Spinal cord (tissue), 10 donors: ENCODE measurements around the gene RIN1. TPM values are rescaled to one million over a fixed set of nuclear protein-coding genes. Genes with fewer than 3 reads are reported as not detected.
"Not testable (repeated sequence)": the region's sequence is repeated elsewhere in the genome, so short reads cannot be mapped to it uniquely, and the experiment has no call there.

Experiments
- DNase-seq, 6 donors: peaks; one replicate each; pipeline versions ENCODE4 v3.0.0 to v3.0.0-alpha.2; 2013 to 2015; ENCODE audit warnings: low spot score in 6 of 6, low read depth in 4 of 6
- H3K27ac ChIP-seq: one replicate; pipeline ENCODE4 v1.5.1; 2013; ENCODE audit warnings: low read depth, low read length, control low read depth
- H3K27me3 ChIP-seq: one replicate; pipeline ENCODE4 v1.6.1; 2013; ENCODE audit warnings: low read length; ENCODE audit not compliant: control insufficient read depth, insufficient read depth
- H3K36me3 ChIP-seq: one replicate; pipeline ENCODE4 v1.6.1; 2013; ENCODE audit warnings: low read length; ENCODE audit not compliant: control insufficient read depth, insufficient read depth
- H3K4me1 ChIP-seq: one replicate; pipeline ENCODE4 v1.6.1; 2013; ENCODE audit warnings: low read length; ENCODE audit not compliant: control insufficient read depth, insufficient read depth
- H3K4me3 ChIP-seq: one replicate; pipeline ENCODE4 v1.5.1; 2013; ENCODE audit warnings: low read depth, low read length, control low read depth
- H3K9me3 ChIP-seq: one replicate; pipeline ENCODE4 v1.6.1; 2013; ENCODE audit warnings: low read length; ENCODE audit not compliant: control insufficient read depth, insufficient read depth
- WGBS: methylation state at CpG from one replicate; pipeline ENCODE4 v1.1.5; 2013; ENCODE audit warnings: missing lambda C conversion rate; ENCODE audit not compliant: insufficient coverage; 5-methylcytosine and 5-hydroxymethylcytosine counted together
- polyA plus RNA-seq, 2 donors: library from polyadenylated mRNA; unstranded; fragments of 120-200 nt; gene quantifications; one replicate each; pipeline ENCODE4 v1.2.1, GENCODE V29; 2013; ENCODE audit not compliant: insufficient read length in 2 of 2
- total RNA-seq, 2 donors: library from RNA; depleted of rRNA in 1 of 2; stranded (reverse); fragments of 120-200 nt in 1 of 2; fragments of >200 nt in 1 of 2; gene quantifications; one replicate each; pipeline versions ENCODE4 v1.2.3 to v1.2.4, GENCODE V29; 2013 to 2014
- donor health status: healthy.

Gene RIN1
- total and polyA plus RNA-seq, 4 donors = 0.79 to 3.2 (median 2.3) TPM

DNA sequence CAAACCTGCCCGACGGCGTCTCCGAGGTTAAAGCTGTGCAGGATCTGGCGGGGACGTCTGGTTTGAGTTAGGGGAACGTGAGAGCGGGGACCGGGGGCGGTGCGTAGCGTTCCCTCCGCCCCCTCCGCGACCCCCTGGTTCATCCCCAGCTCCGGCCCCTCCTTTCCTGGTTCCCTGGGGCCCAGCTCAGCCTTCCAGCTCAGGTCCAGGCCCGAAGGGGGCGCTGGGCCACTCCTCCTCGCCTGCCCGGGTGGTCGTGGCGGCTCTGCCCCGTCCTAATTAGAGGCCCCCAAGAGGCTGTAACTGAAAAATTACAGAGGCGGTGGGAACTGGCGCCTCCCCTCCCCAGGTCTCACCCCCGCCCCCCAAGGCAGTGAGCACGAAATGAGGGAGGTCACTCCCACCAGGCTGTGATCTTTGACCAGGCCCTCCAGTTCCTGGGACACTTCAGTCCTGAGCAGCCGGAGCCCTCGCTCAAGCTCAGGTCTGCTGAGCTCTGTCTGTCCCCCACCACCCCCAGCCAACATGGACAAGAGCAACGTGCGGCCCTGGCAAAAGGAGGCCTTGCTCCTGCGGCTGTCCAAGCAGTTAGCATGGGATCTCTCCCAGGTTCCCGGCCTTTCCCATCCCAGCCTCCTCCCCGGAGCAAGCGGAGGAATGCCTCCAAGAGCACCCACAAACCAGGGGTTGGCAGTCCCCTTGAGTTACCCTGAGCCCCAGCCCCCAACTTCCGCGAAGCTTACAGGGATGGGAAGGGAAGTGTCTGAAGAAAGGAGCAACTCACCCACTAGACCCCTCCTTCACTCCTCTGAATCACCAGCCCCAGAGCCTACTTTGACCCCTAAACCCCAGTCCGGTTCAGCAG lies 22.7 kb downstream of the RIN1 start:
- peak overlapping the region; percentile 97 for H3K27ac ChIP-seq
- H3K9me3 ChIP-seq = no peaks in the 10 kb centered on the region
- DNase-seq = no peak
- peaks cover 53% of the 10 kb centered on the region for H3K4me1 ChIP-seq
- 8% methylated on average over 30 of the region's 38 CpGs for WGBS
- no peaks in the 10 kb centered on the region for H3K27me3 ChIP-seq
- H3K36me3 ChIP-seq = peaks cover 4% of the 10 kb centered on the region
- peak overlapping the region; percentile 45 for H3K4me3 ChIP-seq

DNA sequence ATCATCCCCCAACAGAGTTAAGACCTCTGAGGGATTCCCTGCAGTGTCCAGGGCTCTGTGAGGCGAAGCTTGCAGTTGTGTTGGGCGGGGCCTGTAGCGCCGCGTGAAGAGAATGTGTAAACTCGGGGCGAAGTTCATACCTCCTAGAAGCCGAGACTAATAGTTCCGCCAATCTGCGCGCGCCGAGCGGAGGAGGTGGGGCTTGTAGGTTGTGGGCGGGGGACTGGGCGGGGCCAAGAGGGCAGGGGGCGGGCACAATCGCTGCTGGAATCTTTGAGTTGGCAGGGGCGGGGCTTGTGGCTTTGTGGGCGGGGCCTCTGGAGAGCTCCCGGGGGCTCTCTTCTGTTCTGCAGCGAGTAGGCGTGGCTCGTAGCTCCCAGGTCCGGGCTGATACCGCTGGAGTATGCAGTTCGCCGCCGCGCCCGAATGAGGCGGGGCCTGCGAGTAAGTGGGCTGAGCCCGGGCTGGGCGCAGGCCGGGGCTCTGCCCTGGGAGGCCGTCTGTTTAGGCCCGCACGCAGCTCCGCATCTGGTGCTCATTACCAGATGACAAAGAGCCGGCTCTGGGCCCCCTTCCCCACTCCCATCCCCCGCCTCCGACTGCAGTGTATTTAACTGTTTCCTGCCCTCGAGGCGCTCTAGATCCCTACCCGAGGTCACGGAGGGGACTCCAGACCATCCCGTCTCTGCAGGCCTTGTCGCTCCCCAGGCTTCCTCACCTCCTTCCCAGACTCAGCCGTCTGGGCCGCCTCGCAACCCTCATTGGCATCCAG lies 23.5 kb downstream of the RIN1 start:
- H3K4me3 ChIP-seq = peak overlapping the region; percentile 75
- WGBS = under 1% methylated on average over 48 of the region's 52 CpGs
- H3K36me3 ChIP-seq = peaks cover 4% of the 10 kb centered on the region
- H3K4me1 ChIP-seq = peaks cover 44% of the 10 kb centered on the region
- H3K9me3 ChIP-seq = no peaks in the 10 kb centered on the region
- no peaks in the 10 kb centered on the region for H3K27me3 ChIP-seq
- peak overlapping the region; percentile 97 for H3K27ac ChIP-seq
- DNase-seq = peak; percentile 82 to 98 (median 88)

GRCh38 chr11:66311965-66312548 lies 24.2 kb downstream of the RIN1 start:
- Histone ChIP-seq H3K27me3 (no peaks in the 10 kb centered on the region), H3K9me3 (no peaks in the 10 kb centered on the region), H3K4me3 (peak overlapping the region; percentile 75), H3K27ac (peak overlapping the region; percentile 97), H3K36me3 (peaks cover 4% of the 10 kb centered on the region), H3K4me1 (peaks cover 38% of the 10 kb centered on the region)
- whole genome bisulfite sequencing = under 1% methylated on average over 44 of the region's 44 CpGs
- DNase-seq = peak in 5 of 6 donors; percentile 53 to 96 (median 78)

DNA sequence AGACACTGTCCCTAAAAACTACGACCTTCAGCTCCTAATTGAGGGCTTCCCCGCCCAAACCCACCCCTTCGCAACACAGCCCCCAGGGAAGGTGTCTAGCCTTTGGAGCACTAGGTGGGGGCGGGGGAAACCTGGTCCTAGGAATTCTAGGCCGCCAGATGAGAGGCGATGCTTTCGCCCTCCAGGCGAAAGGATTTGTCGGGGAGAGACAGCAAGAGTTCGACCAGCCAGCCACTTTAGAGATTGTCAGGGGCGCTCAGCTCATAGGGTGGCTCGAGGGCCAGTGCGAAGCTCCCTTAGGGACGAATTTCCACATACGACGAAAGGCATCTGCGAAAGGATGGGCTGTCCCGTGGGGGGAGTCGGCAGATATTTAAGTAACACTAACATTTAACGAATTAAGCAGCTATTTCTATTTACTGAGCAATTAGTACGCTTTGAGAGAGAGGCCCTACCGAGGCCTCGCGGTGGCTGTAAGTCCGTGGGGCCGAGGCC lies 24.7 kb downstream of the RIN1 start:
- DNase-seq = no peak
- WGBS = 26% methylated on average over 15 of the region's 26 CpGs

GRCh38 chr11:66310803-66311440 lies 25.3 kb downstream of the RIN1 start:
- not testable (repeated sequence) for H3K27me3 ChIP-seq, H3K36me3 ChIP-seq, H3K4me3 ChIP-seq, H3K9me3 ChIP-seq, DNase-seq, H3K27ac ChIP-seq
- 96% methylated on average over 9 of the region's 18 CpGs for WGBS
- H3K4me1 ChIP-seq = peaks cover 30% of the 10 kb centered on the region

More for the DNA sequence above, 24.7 kb downstream of the RIN1 start:
- H3K27ac ChIP-seq = peak overlapping the region; percentile 97
- peaks cover 35% of the 10 kb centered on the region for H3K4me1 ChIP-seq
- peaks cover 4% of the 10 kb centered on the region for H3K36me3 ChIP-seq
- peak overlapping the region; percentile 75 for H3K4me3 ChIP-seq
- no peaks in the 10 kb centered on the region for H3K27me3 ChIP-seq
- no peaks in the 10 kb centered on the region for H3K9me3 ChIP-seq

GRCh38 chr11:66310324-66310723 lies 25.9 kb downstream of the RIN1 start:
- Histone ChIP-seq H3K4me1 (peaks cover 27% of the 10 kb centered on the region), H3K27me3 (no peaks in the 10 kb centered on the region), H3K9me3 (no peaks in the 10 kb centered on the region), H3K4me3 (no peak overlapping the region), H3K27ac (no peak overlapping the region), H3K36me3 (no peaks in the 10 kb centered on the region)
- WGBS = 97% methylated on average over 8 of the region's 8 CpGs
- DNase-seq = no peak

GRCh38 chr11:66309475-66309874 lies 26.8 kb downstream of the RIN1 start:
- H3K27ac ChIP-seq = no peak overlapping the region
- no peak overlapping the region for H3K4me3 ChIP-seq
- no peaks in the 10 kb centered on the region for H3K36me3 ChIP-seq
- H3K4me1 ChIP-seq = peaks cover 27% of the 10 kb centered on the region
- H3K27me3 ChIP-seq = no peaks in the 10 kb centered on the region
- 38% methylated on average over 3 of the region's 3 CpGs for WGBS
- no peaks in the 10 kb centered on the region for H3K9me3 ChIP-seq
- peak in 1 of 6 donors; percentile 66 for DNase-seq

DNA sequence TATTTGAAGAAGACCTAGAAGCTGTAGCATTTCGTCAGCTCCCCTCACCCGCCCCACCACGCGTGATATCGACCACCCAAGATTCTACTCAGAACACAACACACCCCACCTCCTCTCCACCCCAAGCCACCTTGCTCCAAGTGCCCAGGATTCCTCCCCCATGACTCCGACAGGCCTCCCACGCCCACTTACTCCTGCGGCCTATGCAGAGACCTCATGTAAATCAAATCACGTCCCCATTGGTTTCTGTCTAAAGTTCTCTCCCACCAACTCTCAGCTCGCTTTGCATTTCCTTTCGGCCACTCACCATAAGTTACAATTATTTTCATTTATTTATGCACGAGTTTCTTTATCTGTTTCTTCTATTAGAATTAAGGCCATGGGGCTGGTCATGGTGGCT lies 33.6 kb downstream of the RIN1 start:
- Histone ChIP-seq H3K9me3 (no peaks in the 10 kb centered on the region), H3K27me3 (no peaks in the 10 kb centered on the region), H3K4me1 (no peaks in the 10 kb centered on the region), H3K27ac (no peak overlapping the region), H3K4me3 (no peak overlapping the region), H3K36me3 (no peaks in the 10 kb centered on the region)
- no peak for DNase-seq
- 86% methylated on average over 9 of the region's 12 CpGs for WGBS

GRCh38 chr11:66299186-66299585 lies 37.0 kb downstream of the RIN1 start:
- Histone ChIP-seq H3K9me3 (no peaks in the 10 kb centered on the region), H3K36me3 (peaks cover 26% of the 10 kb centered on the region), H3K27ac (no peak overlapping the region), H3K27me3 (no peaks in the 10 kb centered on the region), H3K4me1 (no peaks in the 10 kb centered on the region), H3K4me3 (no peak overlapping the region)
- DNase-seq = no peak
- 78% methylated on average over 1 of the region's 3 CpGs for WGBS
